ENCODE results near the gene ACOT7.

ACOT7 gene

GRCh38 chr1:6292102-6292501, 101.5 kb downstream of the ACOT7 start:
- no peak for TF ChIP-seq CTCF (IDR thresholded peaks at IDR 0.05; ENCODE audit: borderline replicate concordance, control extremely low read depth, extremely low read depth, insufficient read depth, missing control alignments)
- in situ Hi-C loops (cut with MboI; ENCODE audit: low sequenced_read_pairs, unreplicated experiment) = no loop called here
- DNase-seq (ENCODE audit: low spot score) = no peak

DNA sequence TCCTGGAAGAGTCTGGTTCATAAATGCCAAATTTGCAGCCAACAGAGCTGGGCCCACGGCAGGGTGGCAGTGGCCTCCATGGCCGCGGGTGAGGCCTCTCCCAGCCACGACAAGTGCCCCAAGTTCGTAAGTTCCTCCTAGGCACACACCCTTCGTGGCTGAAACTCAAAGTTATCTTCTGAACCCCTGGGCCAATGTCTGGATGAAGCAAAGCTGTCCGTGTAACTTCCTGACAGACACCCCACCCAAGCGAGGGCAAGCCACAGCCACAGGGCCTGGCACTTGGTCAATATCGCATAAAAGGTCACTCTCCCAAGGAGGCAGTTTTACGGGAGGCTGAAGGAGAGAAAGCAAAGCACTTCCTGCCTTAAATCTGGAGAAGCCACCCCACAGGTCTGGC, 104.9 kb downstream of the ACOT7 start:
- TF ChIP-seq CTCF (IDR thresholded peaks at IDR 0.05; ENCODE audit: borderline replicate concordance, control extremely low read depth, extremely low read depth, insufficient read depth, missing control alignments) = no peak
- no peak for DNase-seq (ENCODE audit: low spot score)
- in situ Hi-C loops (cut with MboI; ENCODE audit: low sequenced_read_pairs, unreplicated experiment) = no loop called here

DNA sequence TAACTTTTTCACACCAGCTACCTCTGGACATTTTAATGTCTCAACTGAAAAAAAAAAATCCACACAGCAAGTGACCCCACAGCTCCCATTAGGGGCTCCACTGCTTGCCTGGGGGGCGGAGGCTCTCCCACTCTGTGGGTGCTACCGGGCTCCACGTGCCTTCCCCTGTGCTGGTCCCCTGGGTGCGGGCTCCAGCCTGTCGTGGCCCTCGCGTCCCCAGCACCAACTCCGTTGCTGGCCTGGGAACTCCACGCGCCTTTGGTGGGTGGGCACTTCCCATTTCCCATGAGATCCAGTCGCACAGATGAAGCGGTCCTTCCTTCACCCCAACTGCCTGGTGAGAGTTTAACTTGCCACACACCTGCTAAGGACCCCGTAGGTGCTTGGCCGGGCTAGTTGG, 105.5 kb downstream of the ACOT7 start:
- no peak for TF ChIP-seq CTCF (IDR thresholded peaks at IDR 0.05; ENCODE audit: borderline replicate concordance, control extremely low read depth, extremely low read depth, insufficient read depth, missing control alignments)
- no peak for DNase-seq (ENCODE audit: low spot score)
- in situ Hi-C loops (cut with MboI; ENCODE audit: low sequenced_read_pairs, unreplicated experiment) = no loop called here

- in situ Hi-C loops (cut with MboI; ENCODE audit: low sequenced_read_pairs, unreplicated experiment) = no loop called here
- no peak for DNase-seq (ENCODE audit: low spot score)
Measured at GRCh38 chr1:6287431-6287886, 106.1 kb downstream of the ACOT7 start.

GRCh38 chr1:6287029-6287428, 106.5 kb downstream of the ACOT7 start:
- in situ Hi-C loops (cut with MboI; ENCODE audit: low sequenced_read_pairs, unreplicated experiment) = no loop called here
- no peak for TF ChIP-seq CTCF (IDR thresholded peaks at IDR 0.05; ENCODE audit: borderline replicate concordance, control extremely low read depth, extremely low read depth, insufficient read depth, missing control alignments)
- no peak for DNase-seq (ENCODE audit: low spot score)

More at GRCh38 chr1:6287431-6287886, 106.1 kb downstream of the ACOT7 start:
- no peak for TF ChIP-seq CTCF (IDR thresholded peaks at IDR 0.05; ENCODE audit: borderline replicate concordance, control extremely low read depth, extremely low read depth, insufficient read depth, missing control alignments)

DNA sequence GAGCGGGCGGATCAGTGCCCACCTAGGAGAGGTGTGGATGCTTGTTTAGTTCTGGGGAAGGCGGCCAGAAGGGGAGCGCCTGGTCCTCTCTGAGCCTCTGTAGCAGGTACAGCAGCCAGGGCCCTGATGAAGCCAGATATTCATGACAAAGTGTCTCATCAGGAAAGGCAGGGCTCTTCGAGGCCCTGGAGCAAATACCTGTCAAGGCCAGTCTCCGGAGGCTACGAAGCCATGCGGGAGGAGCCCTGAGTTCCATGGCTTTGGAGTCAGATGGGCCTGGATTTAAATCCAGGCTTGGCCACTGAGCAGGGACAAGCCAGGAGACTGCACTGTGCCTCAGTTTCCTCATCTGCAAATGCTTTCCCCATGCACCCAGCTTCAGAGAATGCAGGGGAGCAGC, 107.3 kb downstream of the ACOT7 start:
- DNase-seq (ENCODE audit: low spot score) = no peak
- no peak for TF ChIP-seq CTCF (IDR thresholded peaks at IDR 0.05; ENCODE audit: borderline replicate concordance, control extremely low read depth, extremely low read depth, insufficient read depth, missing control alignments)
- in situ Hi-C loops (cut with MboI; ENCODE audit: low sequenced_read_pairs, unreplicated experiment) = no loop called here

DNA sequence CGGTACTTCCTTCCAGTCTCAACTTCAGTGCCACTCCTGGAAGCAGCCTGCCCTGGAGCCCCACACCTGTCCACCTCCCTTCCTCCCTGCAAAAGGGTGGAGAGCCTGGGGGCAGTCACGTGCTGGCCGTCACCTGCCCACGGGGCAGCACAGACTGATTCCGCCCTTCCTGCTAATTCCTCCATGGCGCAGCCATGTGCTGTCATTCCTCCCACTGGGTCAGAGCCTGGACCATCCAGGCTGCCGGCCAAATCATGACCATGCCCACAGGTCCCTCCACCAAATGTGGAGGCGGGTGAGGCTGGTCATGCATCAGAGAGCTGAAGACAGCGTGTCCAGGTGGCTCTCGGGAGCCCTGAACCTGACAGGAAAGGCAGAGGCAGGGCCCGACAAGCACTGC, 108.2 kb downstream of the ACOT7 start:
- DNase-seq (ENCODE audit: low spot score) = no peak
- in situ Hi-C loops (cut with MboI; ENCODE audit: low sequenced_read_pairs, unreplicated experiment) = no loop called here
- TF ChIP-seq CTCF (IDR thresholded peaks at IDR 0.05; ENCODE audit: borderline replicate concordance, control extremely low read depth, extremely low read depth, insufficient read depth, missing control alignments) = no peak

Measured in GM13976 (cell line).